GM12878 (cell line): Measurements from ENCODE around the gene RILPL2. TPM values are rescaled to one million over a fixed set of nuclear protein-coding genes. Genes with fewer than 3 reads are reported as not detected.

Source experiments
- ATAC-seq: fragments of 200-7000 bp; cut with Tn5 transposase; 3 replicates; pipeline ENCODE4 v1.9.1; 2020; ENCODE audit warnings: mild to moderate bottlenecking, moderate library complexity
- BruUV-seq: library from RNA; stranded (reverse); fragments of 400-500 nt; replicated peaks from 2 replicates; lab custom pipeline; 2021; lab: Mats Ljungman, UMichigan
- CTCF ChIA-PET: fragments of 300-600 bp; sonication (Branson Sonifier 250); formaldehyde crosslinking; extraction: SDS; loops from one replicate; lab custom pipeline; 2021; ENCODE audit warnings: inconsistent platforms; lab: Yijun Ruan, JAX
- POLR2A ChIA-PET: fragments of 350-600 bp; formaldehyde crosslinking; extraction: SDS; loops from one replicate; lab custom pipeline; 2021; ENCODE audit warnings: inconsistent platforms; lab: Charles Lee
- RAD21 ChIA-PET: fragments of 300-600 bp; sonication (Branson Sonifier 250); formaldehyde crosslinking; loops from one replicate; lab custom pipeline; 2023; ENCODE audit warnings: antibody characterized with exemption; ENCODE audit not compliant: unreplicated experiment; lab: Charles Lee
- SMC1A ChIA-PET: fragments of 300-600 bp; sonication (Branson Sonifier 250); formaldehyde crosslinking; loops from one replicate; lab custom pipeline; 2023; ENCODE audit not compliant: unreplicated experiment, uncharacterized antibody; lab: Charles Lee
- DNase-seq: peaks from one replicate; pipeline ENCODE4 v3.0.0-alpha.2; 2011; ENCODE audit warnings: low read depth, low spot score
- FAIRE-seq: peaks from 3 replicates; lab custom pipeline; 2011; peaks lifted over from hg19 to GRCh38; lab: Jason Lieb, UNC
- H2AFZ ChIP-seq: 2 replicates; pipeline ENCODE4 v1.6.0; 2011; ENCODE audit warnings: low read depth, low read length, control low read depth; ENCODE audit not compliant: control insufficient read depth
- H3K27ac ChIP-seq: 2 replicates; pipeline ENCODE4 v1.5.1; 2011; ENCODE audit warnings: control low read depth; ENCODE audit not compliant: control insufficient read depth, insufficient read depth
- H3K27me3 ChIP-seq, 2 experiments: replicated peaks in 1 of 2; 2 replicates each; pipeline versions ENCODE4 v1.6.0 to v1.6.1; 2011; ENCODE audit warnings: low read length in 1 of 2; ENCODE audit not compliant: control insufficient read depth in 2 of 2, insufficient read depth in 2 of 2
- H3K36me3 ChIP-seq, 2 experiments: 2 replicates each; pipeline ENCODE4 v1.5.1; 2011; ENCODE audit warnings: low read length in 1 of 2; ENCODE audit not compliant: control insufficient read depth in 2 of 2, insufficient read depth in 2 of 2
- H3K4me1 ChIP-seq: 2 replicates; pipeline ENCODE4 v1.6.1; 2011; ENCODE audit warnings: mild to moderate bottlenecking, low read length, moderate library complexity, mixed read lengths; ENCODE audit not compliant: control insufficient read depth, insufficient read depth
- H3K4me2 ChIP-seq: 2 replicates; pipeline ENCODE4 v1.6.0; 2011; ENCODE audit warnings: control low read depth; ENCODE audit not compliant: control insufficient read depth, insufficient read depth
- H3K4me3 ChIP-seq: fragments of 200-600 bp; sonication (generic); 2 replicates; pipeline ENCODE4 v1.5.1; 2016
- H3K79me2 ChIP-seq: 2 replicates; pipeline ENCODE4 v1.6.0; 2011; ENCODE audit warnings: low read length; ENCODE audit not compliant: control insufficient read depth, insufficient read depth
- H3K9ac ChIP-seq: 2 replicates; pipeline ENCODE4 v1.8.0; 2011; ENCODE audit warnings: low read length, control low read depth, mixed read lengths; ENCODE audit not compliant: control insufficient read depth, insufficient read depth
- H3K9me3 ChIP-seq: replicated peaks from 3 replicates; pipeline ENCODE4 v1.5.1; 2011; ENCODE audit warnings: mild to moderate bottlenecking, low read length; ENCODE audit not compliant: control insufficient read depth, insufficient read depth
- H4K20me1 ChIP-seq: 2 replicates; pipeline ENCODE4 v1.6.0; 2011; ENCODE audit not compliant: control insufficient read depth, insufficient read depth
- ATF3 ChIP-seq: IDR thresholded peaks from 2 replicates; pipeline ENCODE4 v1.6.1; 2011; ENCODE audit warnings: low read depth, mild to moderate bottlenecking, low read length, moderate library complexity, borderline replicate concordance; ENCODE audit errors: extremely low read depth
- BCL3 ChIP-seq: IDR thresholded peaks from 2 replicates; pipeline ENCODE4 v1.6.1; 2011; ENCODE audit warnings: borderline replicate concordance, low read depth, mild to moderate bottlenecking, moderate library complexity, low read length; ENCODE audit not compliant: insufficient read depth, poor library complexity, severe bottlenecking
- BCLAF1 ChIP-seq: fragments of 450-650 bp; IDR thresholded peaks from 2 replicates; pipeline ENCODE4 v1.6.1; 2017; ENCODE audit warnings: antibody characterized with exemption, mild to moderate bottlenecking, moderate library complexity
- CHD4 ChIP-seq: fragments of 200-600 bp; sonication (generic); IDR thresholded peaks from 2 replicates; pipeline ENCODE4 v1.6.1; 2016; ENCODE audit warnings: mild to moderate bottlenecking
- CUX1 ChIP-seq: IDR thresholded peaks from 2 replicates; pipeline ENCODE4 v1.6.1; 2012; ENCODE audit warnings: improper control_type of control experiment, low read depth, low read length; ENCODE audit not compliant: insufficient replicate concordance
- EZH2 ChIP-seq: IDR thresholded peaks from 2 replicates; pipeline ENCODE4 v1.6.1; 2012; ENCODE audit warnings: low read depth, mild to moderate bottlenecking, control low read depth, inconsistent platforms, low read length, borderline replicate concordance; ENCODE audit not compliant: control insufficient read depth
- MTA3 ChIP-seq: IDR thresholded peaks from 2 replicates; pipeline ENCODE4 v1.6.1; 2012; ENCODE audit warnings: low read length, inconsistent platforms, borderline replicate concordance
- PML ChIP-seq: IDR thresholded peaks from 2 replicates; pipeline ENCODE4 v1.6.1; 2012; ENCODE audit warnings: low read length, inconsistent platforms
- POLR2A ChIP-seq: IDR thresholded peaks from 2 replicates; pipeline ENCODE4 v1.6.1; 2011; ENCODE audit warnings: low read depth, mild to moderate bottlenecking, low read length
- SIN3A ChIP-seq: IDR thresholded peaks from 2 replicates; pipeline ENCODE4 v1.6.1; 2012; ENCODE audit warnings: low read depth, low read length, improper control_type of control experiment
- SREBF1 ChIP-seq: IDR thresholded peaks from 2 replicates; pipeline ENCODE4 v1.6.1; 2012; ENCODE audit warnings: mild to moderate bottlenecking, low read length
- WGBS: methylation state at CpG from one replicate; pipeline ENCODE4 v1.1.6; 2016; ENCODE audit warnings: low lambda C conversion rate; ENCODE audit not compliant: insufficient replicate concordance, insufficient coverage; ENCODE audit errors: missing lambda C conversion rate; 5-methylcytosine and 5-hydroxymethylcytosine counted together
- in situ Hi-C: fragments of 300-500 bp; cut with MboI; formaldehyde crosslinking; loops from 9 replicates; pipeline ENCODE4 v1.14.3; 2018; ENCODE audit warnings: mixed read lengths
- intact Hi-C: fragments of 100-400 bp; cut with micrococcal nuclease; formaldehyde crosslinking; loops from one replicate; pipeline ENCODE4 v1.14.2; 2022; ENCODE audit not compliant: unreplicated experiment
- polyA plus RNA-seq, 11 experiments: library from polyadenylated mRNA; depleted of rRNA in 4 of 11; unstranded in 6 of 11; stranded (reverse) in 5 of 11; fragments of >200 nt; fragmentation: Nextera tagmentation in 4 of 11; fragmentation: Illumina TruSeq in 1 of 11; extraction: Ambion mirVana in 4 of 11; extraction: Trizol in 1 of 11; gene quantifications; 1 replicate in 1 of 11; 2 replicates in 10 of 11; pipeline versions ENCODE4 v1.2.1 to v1.2.3, GENCODE V29; 2011 to 2016; ENCODE audit warnings: inconsistent platforms in 2 of 11, missing spikeins in 2 of 11, low read depth in 1 of 11
- total RNA-seq, 4 experiments: library from RNA; depleted of rRNA in 3 of 4; stranded (reverse); fragments of >200 nt in 3 of 4; fragmentation: Illumina TruSeq in 1 of 4; extraction: Trizol in 1 of 4; gene quantifications; 2 replicates each; pipeline versions ENCODE4 v1.2.1 to v1.2.3, GENCODE V29; 2013 to 2021

RILPL2 gene
- total and polyA plus RNA-seq, 10 of the 15 experiments (the other 5 are each of a cell fraction or from before 2014, with no cell fraction given), result 3.5 to 38.5 (median 19.7) TPM

GRCh38 chr12:123427036-123427769, 9.3 kb downstream of the RILPL2 start:
- SMC1A ChIA-PET, result interaction anchor here (0.6 to 6.2 kb wide), 19 partner anchors 9 to 163 kb away, joined by 3 to 44 read pairs (median 3); partner anchors contain the start of genes RILPL2 and SNRNP35
- H3K4me2 ChIP-seq, result peak overlapping the region; percentile 0
- CTCF ChIA-PET, result interaction anchor here (0.9 to 1.9 kb wide), 9 partner anchors 20 to 62 kb away, joined by 3 to 7 read pairs (median 3); partner anchors contain the start of gene SNRNP35
- 1% methylated on average over 8 of the region's 8 CpGs for WGBS
- peak overlapping the region; percentile 41 for H3K9ac ChIP-seq
- intact Hi-C loops (loop anchor here (2.0 kb wide), 2 partner anchors 32 to 62 kb away; partner anchors contain the start of genes SBNO1 and SNRNP35), in situ Hi-C loops (loop anchor here (25.0 kb wide), 1 partner anchor 1485 kb away; the partner anchor contains the start of gene UBC)
- H3K27me3 ChIP-seq, result no peaks in the 10 kb centered on the region
- BruUV-seq, result TSS peak; percentile 93
- H3K9me3 ChIP-seq, result peaks cover 4% of the 10 kb centered on the region; the same call in 2 of the 3 replicates
- H3K4me1 ChIP-seq, result peaks cover 33% of the 10 kb centered on the region
- H3K36me3 ChIP-seq, result peaks cover 9 to 26% of the 10 kb centered on the region in 2 experiments
- H3K79me2 ChIP-seq, result peaks cover 50% of the 10 kb centered on the region
- DNase-seq (peak; percentile 97), FAIRE-seq (peak; percentile 92), ATAC-seq (peak; percentile 90)
- peak overlapping the region; percentile 66 for H3K27ac ChIP-seq
- POLR2A ChIA-PET, result interaction anchor here (0.9 to 2.7 kb wide), 7 partner anchors 9 to 527 kb away, joined by 3 to 27 read pairs (median 12); partner anchors contain the start of genes RILPL2, SBNO1 and SNRNP35
- no peaks in the 10 kb centered on the region for H4K20me1 ChIP-seq
- RAD21 ChIA-PET, result interaction anchor here (0.6 to 2.1 kb wide), 11 partner anchors 9 to 105 kb away, joined by 3 to 22 read pairs (median 7); partner anchors contain the start of genes KMT5A, RILPL2, SBNO1 and SNRNP35
- no peak overlapping the region for H2AFZ ChIP-seq
- H3K4me3 ChIP-seq, result peak overlapping the region; percentile 46; the same call in 1 of the 2 replicates
- no peak for TF ChIP-seq SREBF1
- 0 out of 2 replicates have a peak, but pooled peaks have one; percentile 63 for TF ChIP-seq SIN3A
- TF ChIP-seq BCL3, result peak; percentile 57
- no peak for TF ChIP-seq EZH2
- TF ChIP-seq CHD4, result no peak
- no peak for TF ChIP-seq BCLAF1
- peak; percentile 63 for TF ChIP-seq CUX1
- no peak; the same call in 1 of the 2 replicates for TF ChIP-seq MTA3
- TF ChIP-seq POLR2A, result peak; percentile 68
- TF ChIP-seq ATF3, result peak; percentile 46; the same call in 1 of the 2 replicates
- 0 out of 2 replicates have a peak, but pooled peaks have one; percentile 3 for TF ChIP-seq PML
